GM12878 (cell line): ENCODE data around the gene AUNIP. TPM values are rescaled to one million over a fixed set of nuclear protein-coding genes. Genes with fewer than 3 reads are reported as not detected.

Source experiments
- ATAC-seq: fragments of 200-7000 bp; cut with Tn5 transposase; 3 replicates; pipeline ENCODE4 v1.9.1; 2020; ENCODE audit warnings: mild to moderate bottlenecking, moderate library complexity
- BruUV-seq: library from RNA; stranded (reverse); fragments of 400-500 nt; replicated peaks from 2 replicates; lab custom pipeline; 2021; lab: Mats Ljungman, UMichigan
- CTCF ChIA-PET: fragments of 300-600 bp; sonication (Branson Sonifier 250); formaldehyde crosslinking; extraction: SDS; loops from one replicate; lab custom pipeline; 2021; ENCODE audit warnings: inconsistent platforms; lab: Yijun Ruan, JAX
- POLR2A ChIA-PET: fragments of 350-600 bp; formaldehyde crosslinking; extraction: SDS; loops from one replicate; lab custom pipeline; 2021; ENCODE audit warnings: inconsistent platforms; lab: Charles Lee
- RAD21 ChIA-PET: fragments of 300-600 bp; sonication (Branson Sonifier 250); formaldehyde crosslinking; loops from one replicate; lab custom pipeline; 2023; ENCODE audit warnings: antibody characterized with exemption; ENCODE audit not compliant: unreplicated experiment; lab: Charles Lee
- SMC1A ChIA-PET: fragments of 300-600 bp; sonication (Branson Sonifier 250); formaldehyde crosslinking; loops from one replicate; lab custom pipeline; 2023; ENCODE audit not compliant: unreplicated experiment, uncharacterized antibody; lab: Charles Lee
- DNase-seq: peaks from one replicate; pipeline ENCODE4 v3.0.0-alpha.2; 2011; ENCODE audit warnings: low read depth, low spot score
- FAIRE-seq: peaks from 3 replicates; lab custom pipeline; 2011; peaks lifted over from hg19 to GRCh38; lab: Jason Lieb, UNC
- H2AFZ ChIP-seq: 2 replicates; pipeline ENCODE4 v1.6.0; 2011; ENCODE audit warnings: low read depth, low read length, control low read depth; ENCODE audit not compliant: control insufficient read depth
- H3K27ac ChIP-seq: 2 replicates; pipeline ENCODE4 v1.5.1; 2011; ENCODE audit warnings: control low read depth; ENCODE audit not compliant: control insufficient read depth, insufficient read depth
- H3K27me3 ChIP-seq, 2 experiments: replicated peaks in 1 of 2; 2 replicates each; pipeline versions ENCODE4 v1.6.0 to v1.6.1; 2011; ENCODE audit warnings: low read length in 1 of 2; ENCODE audit not compliant: control insufficient read depth in 2 of 2, insufficient read depth in 2 of 2
- H3K36me3 ChIP-seq, 2 experiments: 2 replicates each; pipeline ENCODE4 v1.5.1; 2011; ENCODE audit warnings: low read length in 1 of 2; ENCODE audit not compliant: control insufficient read depth in 2 of 2, insufficient read depth in 2 of 2
- H3K4me1 ChIP-seq: 2 replicates; pipeline ENCODE4 v1.6.1; 2011; ENCODE audit warnings: mild to moderate bottlenecking, low read length, moderate library complexity, mixed read lengths; ENCODE audit not compliant: control insufficient read depth, insufficient read depth
- H3K4me2 ChIP-seq: 2 replicates; pipeline ENCODE4 v1.6.0; 2011; ENCODE audit warnings: control low read depth; ENCODE audit not compliant: control insufficient read depth, insufficient read depth
- H3K4me3 ChIP-seq: fragments of 200-600 bp; sonication (generic); 2 replicates; pipeline ENCODE4 v1.5.1; 2016
- H3K79me2 ChIP-seq: 2 replicates; pipeline ENCODE4 v1.6.0; 2011; ENCODE audit warnings: low read length; ENCODE audit not compliant: control insufficient read depth, insufficient read depth
- H3K9ac ChIP-seq: 2 replicates; pipeline ENCODE4 v1.8.0; 2011; ENCODE audit warnings: low read length, control low read depth, mixed read lengths; ENCODE audit not compliant: control insufficient read depth, insufficient read depth
- H3K9me3 ChIP-seq: replicated peaks from 3 replicates; pipeline ENCODE4 v1.5.1; 2011; ENCODE audit warnings: mild to moderate bottlenecking, low read length; ENCODE audit not compliant: control insufficient read depth, insufficient read depth
- H4K20me1 ChIP-seq: 2 replicates; pipeline ENCODE4 v1.6.0; 2011; ENCODE audit not compliant: control insufficient read depth, insufficient read depth
- BMI1 ChIP-seq: fragments of 450-650 bp; IDR thresholded peaks from 2 replicates; pipeline ENCODE4 v1.6.1; 2016; ENCODE audit warnings: mild to moderate bottlenecking, moderate library complexity, borderline replicate concordance
- BRCA1 ChIP-seq: IDR thresholded peaks from 2 replicates; pipeline ENCODE4 v1.6.1; 2011; ENCODE audit warnings: low read depth, low read length, improper control_type of control experiment
- CBFB ChIP-seq: IDR thresholded peaks from 2 replicates; pipeline ENCODE4 v1.6.1; 2016; ENCODE audit warnings: antibody characterized with exemption, low read depth
- CEBPZ ChIP-seq: fragments of 150-350 bp; IDR thresholded peaks from 2 replicates; pipeline ENCODE4 v1.6.1; 2016; ENCODE audit warnings: low read depth, low read length
- IKZF2 ChIP-seq, 2 experiments: fragments of 450-650 bp; IDR thresholded peaks; 2 replicates each; pipeline ENCODE4 v1.6.1; 2017; ENCODE audit warnings: mild to moderate bottlenecking in 2 of 2, moderate library complexity in 2 of 2
- KLF5 ChIP-seq: fragments of 450-650 bp; IDR thresholded peaks from 2 replicates; pipeline ENCODE4 v1.6.1; 2014; ENCODE audit warnings: mild to moderate bottlenecking; ENCODE audit not compliant: partially characterized antibody
- NFIC ChIP-seq: IDR thresholded peaks from 2 replicates; pipeline ENCODE4 v1.6.1; 2012; ENCODE audit warnings: low read depth, mild to moderate bottlenecking, inconsistent platforms, low read length, moderate library complexity
- WRNIP1 ChIP-seq: IDR thresholded peaks from 2 replicates; pipeline ENCODE4 v1.6.1; 2011; ENCODE audit warnings: low read depth, low read length, improper control_type of control experiment, borderline replicate concordance
- ZNF274 ChIP-seq: IDR thresholded peaks from one replicate; pipeline ENCODE4 v1.8.0; 2011; ENCODE audit not compliant: insufficient read length, insufficient read depth
- WGBS: methylation state at CpG from one replicate; pipeline ENCODE4 v1.1.6; 2016; ENCODE audit warnings: low lambda C conversion rate; ENCODE audit not compliant: insufficient replicate concordance, insufficient coverage; ENCODE audit errors: missing lambda C conversion rate; 5-methylcytosine and 5-hydroxymethylcytosine counted together
- in situ Hi-C: fragments of 300-500 bp; cut with MboI; formaldehyde crosslinking; loops from 9 replicates; pipeline ENCODE4 v1.14.3; 2018; ENCODE audit warnings: mixed read lengths
- intact Hi-C: fragments of 100-400 bp; cut with micrococcal nuclease; formaldehyde crosslinking; loops from one replicate; pipeline ENCODE4 v1.14.2; 2022; ENCODE audit not compliant: unreplicated experiment
- polyA plus RNA-seq, 11 experiments: library from polyadenylated mRNA; depleted of rRNA in 4 of 11; unstranded in 6 of 11; stranded (reverse) in 5 of 11; fragments of >200 nt; fragmentation: Nextera tagmentation in 4 of 11; fragmentation: Illumina TruSeq in 1 of 11; extraction: Ambion mirVana in 4 of 11; extraction: Trizol in 1 of 11; gene quantifications; 1 replicate in 1 of 11; 2 replicates in 10 of 11; pipeline versions ENCODE4 v1.2.1 to v1.2.3, GENCODE V29; 2011 to 2016; ENCODE audit warnings: inconsistent platforms in 2 of 11, missing spikeins in 2 of 11, low read depth in 1 of 11
- total RNA-seq, 4 experiments: library from RNA; depleted of rRNA in 3 of 4; stranded (reverse); fragments of >200 nt in 3 of 4; fragmentation: Illumina TruSeq in 1 of 4; extraction: Trizol in 1 of 4; gene quantifications; 2 replicates each; pipeline versions ENCODE4 v1.2.1 to v1.2.3, GENCODE V29; 2013 to 2021
- TF ChIP-seq, protein P1 (sequence below): fragments of 450-650 bp; IDR thresholded peaks from 2 replicates; pipeline ENCODE4 v1.6.1; 2018; ENCODE audit warnings: borderline replicate concordance, mild to moderate bottlenecking; ENCODE audit not compliant: partially characterized antibody
- TF ChIP-seq, protein P2 (sequence below): fragments of 450-650 bp; formaldehyde crosslinking; IDR thresholded peaks from 2 replicates; pipeline ENCODE4 v1.5.0; 2022; ENCODE audit warnings: mild to moderate bottlenecking, missing genetic modification characterization

Gene AUNIP
- total and polyA plus RNA-seq, 10 of the 15 experiments (the other 5 are each of a cell fraction or from before 2014, with no cell fraction given): 3.9 to 20.0 (median 12.7) TPM

DNA sequence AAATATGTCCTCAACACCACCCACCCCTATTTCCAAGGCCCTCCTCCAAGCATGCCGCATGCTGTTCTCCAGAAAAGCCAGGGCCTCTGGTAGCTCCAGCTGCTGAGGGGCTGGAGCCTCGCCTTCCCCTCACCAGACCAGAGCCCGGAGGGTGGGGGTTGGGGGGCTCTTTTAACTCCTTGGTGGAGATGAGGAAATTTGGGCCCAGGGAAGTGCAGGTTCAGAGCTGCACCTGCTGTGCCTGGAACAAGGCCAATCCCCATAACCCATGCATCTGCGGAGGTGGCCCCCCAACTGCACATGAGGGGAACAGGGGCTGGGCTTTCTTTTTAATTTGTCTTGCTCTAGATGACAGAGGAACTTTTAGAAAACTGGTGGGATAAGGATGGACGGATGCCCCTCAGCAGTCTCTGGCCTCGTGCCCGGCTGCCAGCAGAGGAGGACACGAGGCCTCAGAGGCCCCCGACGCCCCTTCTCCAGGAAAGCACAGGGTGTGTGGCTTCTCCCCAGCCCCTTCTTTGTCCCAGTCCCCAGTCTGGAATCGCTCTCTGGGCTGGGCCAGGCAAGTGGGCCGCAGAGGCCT is 59.8 kb downstream of the AUNIP start (continued):
- TF ChIP-seq KLF5 (no peak), WRNIP1 (no peak), CBFB (no peak)

DNA sequence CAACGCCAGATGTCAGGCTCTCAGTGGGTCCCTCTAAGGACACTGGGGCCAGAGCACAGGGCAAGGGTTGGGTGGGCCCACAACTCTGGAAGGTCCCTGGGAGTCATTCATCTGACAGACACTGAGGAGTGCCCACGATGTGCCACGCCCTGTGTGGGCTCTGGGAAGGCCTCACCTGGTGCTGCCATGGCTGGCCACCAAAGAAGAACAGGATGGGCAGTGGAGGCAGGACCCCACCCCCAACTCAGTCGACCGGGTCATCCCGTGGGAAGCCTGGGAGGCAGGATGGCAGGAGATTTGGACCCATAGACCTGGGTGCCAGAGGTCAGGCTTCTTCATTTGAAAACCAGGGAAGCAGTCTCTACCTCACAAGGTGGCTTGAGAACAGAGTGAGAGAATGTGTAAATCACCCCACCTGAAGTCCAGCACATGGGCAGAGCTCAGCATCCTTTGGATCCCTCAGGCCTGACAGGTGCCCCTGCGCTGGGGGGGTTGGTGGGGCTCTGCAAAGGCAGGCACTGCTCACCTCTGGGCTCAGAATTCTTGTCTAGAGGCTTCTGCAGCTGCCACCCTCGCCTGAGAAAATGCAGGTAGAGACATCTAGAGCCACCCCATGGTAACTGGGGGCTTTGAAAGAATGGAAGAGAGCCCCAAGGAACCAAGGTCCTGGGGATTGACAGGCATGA is 60.4 kb downstream of the AUNIP start:
- no TSS peak for BruUV-seq
- Histone ChIP-seq H2AFZ (no peak overlapping the region), H3K27me3 (no peaks in the 10 kb centered on the region; a peak in 1 of 4 replicates), H3K36me3 (no peaks in the 10 kb centered on the region), H3K9me3 (no peaks in the 10 kb centered on the region; the same call in 2 of the 3 replicates), H4K20me1 (no peaks in the 10 kb centered on the region), H3K4me3 (no peak overlapping the region), H3K27ac (no peak overlapping the region), H3K4me2 (no peak overlapping the region), H3K9ac (no peak overlapping the region), H3K79me2 (no peaks in the 10 kb centered on the region), H3K4me1 (peaks cover 21% of the 10 kb centered on the region)
- POLR2A ChIA-PET: no interaction called here
- ATAC-seq (no peak), DNase-seq (no peak), FAIRE-seq (no peak)
- in situ Hi-C loops: loop anchor here (5.0 kb wide), 1 partner anchor 187 kb away; no protein-coding TSS in a partner anchor
- intact Hi-C loops: loop anchor here (5.0 kb wide), 1 partner anchor 297 kb away; no protein-coding TSS in a partner anchor
- CTCF ChIA-PET: interaction anchor here (0.6 to 8.4 kb wide), 10 partner anchors 13 to 602 kb away, joined by 3 to 63 read pairs (median 4); partner anchors contain the start of gene PAFAH2
- RAD21 ChIA-PET: interaction anchor here (0.8 to 1.8 kb wide), 3 partner anchors 11 to 190 kb away, joined by 4 to 8 read pairs (median 5); no protein-coding TSS in a partner anchor
- 37% methylated on average over 8 of the region's 8 CpGs for WGBS
- SMC1A ChIA-PET: interaction anchor here (0.7 to 2.4 kb wide), 5 partner anchors 11 to 190 kb away, joined by 3 to 13 read pairs (median 3); no protein-coding TSS in a partner anchor
- no peak for TF ChIP-seq ZNF274
- no peak for TF ChIP-seq NFIC
- TF ChIP-seq IKZF2 (IDR thresholded peaks at IDR 0.05): no peak
- TF ChIP-seq, protein P1, sequence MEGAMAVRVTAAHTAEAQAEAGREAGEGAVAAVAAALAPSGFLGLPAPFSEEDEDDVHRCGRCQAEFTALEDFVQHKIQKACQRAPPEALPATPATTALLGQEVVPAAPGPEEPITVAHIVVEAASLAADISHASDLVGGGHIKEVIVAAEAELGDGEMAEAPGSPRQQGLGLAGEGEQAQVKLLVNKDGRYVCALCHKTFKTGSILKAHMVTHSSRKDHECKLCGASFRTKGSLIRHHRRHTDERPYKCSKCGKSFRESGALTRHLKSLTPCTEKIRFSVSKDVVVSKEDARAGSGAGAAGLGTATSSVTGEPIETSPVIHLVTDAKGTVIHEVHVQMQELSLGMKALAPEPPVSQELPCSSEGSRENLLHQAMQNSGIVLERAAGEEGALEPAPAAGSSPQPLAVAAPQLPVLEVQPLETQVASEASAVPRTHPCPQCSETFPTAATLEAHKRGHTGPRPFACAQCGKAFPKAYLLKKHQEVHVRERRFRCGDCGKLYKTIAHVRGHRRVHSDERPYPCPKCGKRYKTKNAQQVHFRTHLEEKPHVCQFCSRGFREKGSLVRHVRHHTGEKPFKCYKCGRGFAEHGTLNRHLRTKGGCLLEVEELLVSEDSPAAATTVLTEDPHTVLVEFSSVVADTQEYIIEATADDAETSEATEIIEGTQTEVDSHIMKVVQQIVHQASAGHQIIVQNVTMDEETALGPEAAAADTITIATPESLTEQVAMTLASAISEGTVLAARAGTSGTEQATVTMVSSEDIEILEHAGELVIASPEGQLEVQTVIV: no peak
- TF ChIP-seq CEBPZ: no peak
- no peak for TF ChIP-seq BRCA1
- TF ChIP-seq, protein P2, sequence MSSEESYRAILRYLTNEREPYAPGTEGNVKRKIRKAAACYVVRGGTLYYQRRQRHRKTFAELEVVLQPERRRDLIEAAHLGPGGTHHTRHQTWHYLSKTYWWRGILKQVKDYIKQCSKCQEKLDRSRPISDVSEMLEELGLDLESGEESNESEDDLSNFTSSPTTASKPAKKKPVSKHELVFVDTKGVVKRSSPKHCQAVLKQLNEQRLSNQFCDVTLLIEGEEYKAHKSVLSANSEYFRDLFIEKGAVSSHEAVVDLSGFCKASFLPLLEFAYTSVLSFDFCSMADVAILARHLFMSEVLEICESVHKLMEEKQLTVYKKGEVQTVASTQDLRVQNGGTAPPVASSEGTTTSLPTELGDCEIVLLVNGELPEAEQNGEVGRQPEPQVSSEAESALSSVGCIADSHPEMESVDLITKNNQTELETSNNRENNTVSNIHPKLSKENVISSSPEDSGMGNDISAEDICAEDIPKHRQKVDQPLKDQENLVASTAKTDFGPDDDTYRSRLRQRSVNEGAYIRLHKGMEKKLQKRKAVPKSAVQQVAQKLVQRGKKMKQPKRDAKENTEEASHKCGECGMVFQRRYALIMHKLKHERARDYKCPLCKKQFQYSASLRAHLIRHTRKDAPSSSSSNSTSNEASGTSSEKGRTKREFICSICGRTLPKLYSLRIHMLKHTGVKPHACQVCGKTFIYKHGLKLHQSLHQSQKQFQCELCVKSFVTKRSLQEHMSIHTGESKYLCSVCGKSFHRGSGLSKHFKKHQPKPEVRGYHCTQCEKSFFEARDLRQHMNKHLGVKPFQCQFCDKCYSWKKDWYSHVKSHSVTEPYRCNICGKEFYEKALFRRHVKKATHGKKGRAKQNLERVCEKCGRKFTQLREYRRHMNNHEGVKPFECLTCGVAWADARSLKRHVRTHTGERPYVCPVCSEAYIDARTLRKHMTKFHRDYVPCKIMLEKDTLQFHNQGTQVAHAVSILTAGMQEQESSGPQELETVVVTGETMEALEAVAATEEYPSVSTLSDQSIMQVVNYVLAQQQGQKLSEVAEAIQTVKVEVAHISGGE: no peak
- no peak for TF ChIP-seq BMI1
